Measurements from ENCODE around the gene CAP2.

- TF ChIP-seq CREB1 (CRISPR knock-in tag; IDR thresholded peaks at IDR 0.05; ENCODE audit: low read depth) (no peak), CTCF (conservative IDR thresholded peaks at IDR 0.05; ENCODE audit: low read depth in 2 of 2) (no peak), EZH2 (IDR thresholded peaks at IDR 0.05; ENCODE audit: low read depth, unreplicated experiment) (no peak), POLR2AphosphoS5 (IDR thresholded peaks at IDR 0.05; ENCODE audit: low read depth) (no peak), ZNF462 (CRISPR knock-in tag; IDR thresholded peaks at IDR 0.05) (no peak), JUNB (IDR thresholded peaks at IDR 0.05; ENCODE audit: unreplicated experiment) (no peak), EZH2phosphoT487 (IDR thresholded peaks at IDR 0.05; ENCODE audit: unreplicated experiment) (no peak), ZNF114 (CRISPR knock-in tag; IDR thresholded peaks at IDR 0.05) (no peak), REST (IDR thresholded peaks at IDR 0.05; ENCODE audit: unreplicated experiment) (no peak), ETS1 (IDR thresholded peaks at IDR 0.05) (no peak), NANOG (IDR thresholded peaks at IDR 0.05; ENCODE audit: borderline replicate concordance) (no peak)
These were observed 63.3 kb downstream of the CAP2 start for GRCh38 chr6:17456711-17457110.

Measured in GM23338 (cell line).